Mesenchymal stem cell (in vitro differentiated cells and primary cell): ENCODE data around the gene UTS2R.

Source experiments
- DNase-seq: peaks from one replicate; pipeline ENCODE4 v3.0.0-alpha.2; 2013
- H2AFZ ChIP-seq: one replicate; pipeline ENCODE4 v1.6.1; 2013; ENCODE audit warnings: low read depth, mild to moderate bottlenecking, control low read depth, inconsistent platforms, low read length, moderate library complexity
- H2AK5ac ChIP-seq: 2 replicates; pipeline ENCODE4 v1.6.1; 2013; ENCODE audit warnings: low read length, moderate library complexity, mild to moderate bottlenecking, inconsistent platforms; ENCODE audit not compliant: severe bottlenecking
- H2BK120ac ChIP-seq: one replicate; pipeline ENCODE4 v1.6.1; 2013; ENCODE audit warnings: low read depth, mild to moderate bottlenecking, inconsistent platforms, low read length, moderate library complexity
- H2BK12ac ChIP-seq, 2 experiments: one replicate each; pipeline ENCODE4 v1.6.1; 2013; ENCODE audit warnings: inconsistent platforms in 2 of 2, low read length in 2 of 2, mild to moderate bottlenecking in 2 of 2, moderate library complexity in 2 of 2, control low read depth in 1 of 2
- H2BK15ac ChIP-seq: one replicate; pipeline ENCODE4 v1.6.1; 2013; ENCODE audit warnings: mild to moderate bottlenecking, low read depth, inconsistent platforms; ENCODE audit not compliant: poor library complexity, severe bottlenecking
- H2BK5ac ChIP-seq: 2 replicates; pipeline ENCODE4 v1.6.1; 2013; ENCODE audit warnings: low read depth, mild to moderate bottlenecking, low read length, control low read depth, inconsistent platforms; ENCODE audit not compliant: poor library complexity, severe bottlenecking
- H3K14ac ChIP-seq, 2 experiments: one replicate each; pipeline ENCODE4 v1.6.1; 2013; ENCODE audit warnings: inconsistent platforms in 2 of 2, low read length in 2 of 2, control low read depth in 1 of 2, mild to moderate bottlenecking in 1 of 2, moderate library complexity in 1 of 2
- H3K18ac ChIP-seq, 2 experiments: one replicate each; pipeline ENCODE4 v1.6.1; 2013; ENCODE audit warnings: inconsistent platforms in 2 of 2, low read length in 2 of 2, control low read depth in 1 of 2, low read depth in 1 of 2, mild to moderate bottlenecking in 1 of 2
- H3K23ac ChIP-seq, 2 experiments: one replicate each; pipeline ENCODE4 v1.6.1; 2013; ENCODE audit warnings: inconsistent platforms in 2 of 2, low read length in 2 of 2, mild to moderate bottlenecking in 2 of 2, moderate library complexity in 2 of 2, control low read depth in 1 of 2
- H3K27ac ChIP-seq: 2 replicates; pipeline ENCODE4 v1.5.1; 2013; ENCODE audit warnings: mild to moderate bottlenecking, moderate library complexity, low read length, control low read depth, inconsistent platforms; ENCODE audit not compliant: poor library complexity, severe bottlenecking
- H3K27me3 ChIP-seq, 2 experiments: 2 replicates each; pipeline versions ENCODE4 v1.6.1 to v1.7.0; 2013; ENCODE audit warnings: low read length in 2 of 2, mild to moderate bottlenecking in 2 of 2, moderate library complexity in 2 of 2, control low read depth in 1 of 2, inconsistent platforms in 1 of 2; ENCODE audit not compliant: control insufficient read depth in 1 of 2, insufficient read depth in 1 of 2
- H3K36me3 ChIP-seq, 2 experiments: 2 replicates each; pipeline versions ENCODE4 v1.6.1 to v1.7.0; 2013; ENCODE audit warnings: low read length in 2 of 2, control low read depth in 1 of 2, inconsistent platforms in 1 of 2, low read depth in 1 of 2, mild to moderate bottlenecking in 1 of 2; ENCODE audit not compliant: insufficient read depth in 2 of 2, control insufficient read depth in 1 of 2
- H3K4ac ChIP-seq, 2 experiments: one replicate each; pipeline ENCODE4 v1.6.1; 2013; ENCODE audit warnings: inconsistent platforms in 2 of 2, low read length in 2 of 2, mild to moderate bottlenecking in 2 of 2, moderate library complexity in 2 of 2, control low read depth in 1 of 2, low read depth in 1 of 2
- H3K4me1 ChIP-seq: 2 replicates; pipeline ENCODE4 v1.6.1; 2013; ENCODE audit warnings: low read depth, low read length, control low read depth; ENCODE audit not compliant: control insufficient read depth, insufficient read depth
- H3K4me2 ChIP-seq: 2 replicates; pipeline ENCODE4 v1.6.1; 2013; ENCODE audit warnings: low read length, mild to moderate bottlenecking, inconsistent platforms; ENCODE audit not compliant: poor library complexity, severe bottlenecking
- H3K4me3 ChIP-seq, 2 experiments: 2 replicates each; pipeline versions ENCODE4 v1.5.1 to v1.7.0; 2013; ENCODE audit warnings: low read length in 2 of 2, mild to moderate bottlenecking in 2 of 2, control low read depth in 1 of 2, low read depth in 1 of 2; ENCODE audit not compliant: insufficient read depth in 1 of 2
- H3K79me1 ChIP-seq: replicated peaks from 2 replicates; pipeline ENCODE4 v1.6.1; 2013; ENCODE audit warnings: mild to moderate bottlenecking, control low read depth, low read length, inconsistent platforms; ENCODE audit not compliant: poor library complexity, severe bottlenecking
- H3K9ac ChIP-seq: 2 replicates; pipeline ENCODE4 v1.7.0; 2013; ENCODE audit warnings: mild to moderate bottlenecking, low read length, moderate library complexity
- H3K9me3 ChIP-seq: 2 replicates; pipeline ENCODE4 v1.7.0; 2013; ENCODE audit warnings: mild to moderate bottlenecking, low read length; ENCODE audit not compliant: control insufficient read depth
- H4K8ac ChIP-seq: one replicate; pipeline ENCODE4 v1.6.1; 2013; ENCODE audit warnings: inconsistent platforms, mild to moderate bottlenecking, low read length, moderate library complexity
- H4K91ac ChIP-seq: one replicate; pipeline ENCODE4 v1.6.1; 2013; ENCODE audit warnings: mild to moderate bottlenecking, low read length, inconsistent platforms
- WGBS: methylation state at CpG from one replicate; pipeline ENCODE4 v1.1.7; 2013; ENCODE audit warnings: mixed read lengths; 5-methylcytosine and 5-hydroxymethylcytosine counted together

Gene UTS2R

GRCh38 chr17:82361885-82362633, 9.5 kb upstream of the UTS2R start:
- peaks cover 11% of the 10 kb centered on the region for H3K4me1 ChIP-seq
- no peak overlapping the region for H3K4me3 ChIP-seq
- H3K27ac ChIP-seq, result no peak overlapping the region
- H3K14ac ChIP-seq, result no peak overlapping the region
- no peak overlapping the region for H2BK15ac ChIP-seq
- no peaks in the 10 kb centered on the region for H3K36me3 ChIP-seq
- no peak overlapping the region for H4K91ac ChIP-seq
- H3K9ac ChIP-seq, result no peak overlapping the region
- H3K27me3 ChIP-seq, result peaks cover 22 to 36% of the 10 kb centered on the region in 2 experiments
- H3K23ac ChIP-seq, result no peak overlapping the region
- no peaks in the 10 kb centered on the region for H3K79me1 ChIP-seq
- no peaks in the 10 kb centered on the region for H3K9me3 ChIP-seq
- H2BK12ac ChIP-seq, result no peak overlapping the region
- no peak overlapping the region for H3K4ac ChIP-seq
- no peak for DNase-seq
- H3K18ac ChIP-seq, result no peak overlapping the region
- H2AK5ac ChIP-seq, result no peak overlapping the region
- 88% methylated on average over 6 of the region's 6 CpGs for WGBS
- no peak overlapping the region for H2BK120ac ChIP-seq
- H4K8ac ChIP-seq, result no peak overlapping the region
- H2AFZ ChIP-seq, result no peak overlapping the region
- H2BK5ac ChIP-seq, result no peak overlapping the region
- no peak overlapping the region for H3K4me2 ChIP-seq

DNA sequence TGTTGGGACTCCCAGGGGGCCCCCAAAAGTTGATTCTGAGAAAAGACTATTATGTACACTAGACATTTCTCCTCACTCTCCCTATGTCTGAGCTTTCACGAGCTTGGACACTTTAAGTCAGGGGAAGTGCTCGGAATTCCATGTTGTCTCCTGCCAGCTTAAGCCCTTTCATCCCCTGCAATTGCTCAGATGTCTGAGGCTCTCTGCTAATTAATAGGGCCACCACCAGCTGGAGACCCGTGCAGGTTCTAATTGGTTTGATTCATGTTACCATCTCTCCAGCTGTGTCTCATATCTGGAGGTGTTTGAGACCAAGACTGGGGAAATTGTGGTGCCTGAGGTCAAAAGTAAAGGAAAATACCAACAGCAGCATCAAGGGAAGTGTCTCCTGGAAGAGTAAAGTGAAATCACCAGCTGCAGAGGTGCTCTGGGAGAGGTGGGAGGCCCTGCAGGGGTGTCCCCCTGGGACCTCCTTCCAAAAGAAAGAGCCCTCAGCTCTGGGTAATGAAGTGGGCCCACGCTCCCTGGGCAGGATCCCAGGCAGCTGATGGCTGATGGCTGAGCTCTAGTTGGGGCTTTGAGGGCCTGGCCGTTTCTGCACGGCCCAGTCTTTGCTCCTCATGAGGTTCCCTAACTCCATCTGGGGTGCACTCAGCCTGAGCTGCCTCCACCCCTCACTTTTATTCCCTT, 5.8 kb upstream of the UTS2R start:
- DNase-seq, result no peak
- Histone ChIP-seq H3K27ac (no peak overlapping the region), H3K14ac (no peak overlapping the region), H3K18ac (no peak overlapping the region), H4K91ac (no peak overlapping the region), H2BK12ac (no peak overlapping the region), H2BK120ac (no peak overlapping the region), H3K4me2 (no peak overlapping the region), H4K8ac (no peak overlapping the region), H2AK5ac (no peak overlapping the region), H3K9me3 (no peaks in the 10 kb centered on the region), H2BK5ac (no peak overlapping the region), H3K4ac (no peak overlapping the region), H3K9ac (no peak overlapping the region), H2BK15ac (no peak overlapping the region), H3K4me1 (peaks cover 4% of the 10 kb centered on the region), H3K79me1 (no peaks in the 10 kb centered on the region), H3K27me3 (peaks cover 29 to 30% of the 10 kb centered on the region in 2 experiments), H3K23ac (no peak overlapping the region), H3K36me3 (no peaks in the 10 kb centered on the region), H3K4me3 (no peak overlapping the region), H2AFZ (no peak overlapping the region)
- WGBS, result 73% methylated on average over 4 of the region's 6 CpGs

DNA sequence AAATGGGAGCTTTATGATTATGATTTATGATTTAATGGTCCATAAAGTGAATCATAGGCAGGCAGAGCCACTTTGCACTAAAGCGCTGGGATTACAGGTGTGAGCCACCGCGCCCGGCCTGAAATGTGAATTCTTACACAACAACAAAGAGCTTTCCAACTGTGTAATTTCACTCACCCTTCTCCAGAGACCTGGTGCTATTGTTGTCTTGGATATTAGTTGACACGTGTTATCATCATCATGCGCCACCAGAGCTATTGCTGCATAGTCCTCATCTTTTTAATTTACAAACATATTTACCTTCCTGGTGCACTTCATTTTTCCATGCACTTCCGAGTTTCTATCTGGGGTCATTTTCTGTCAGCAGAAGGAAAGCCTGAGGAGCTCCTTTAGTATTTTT, 4.8 kb upstream of the UTS2R start:
- Histone ChIP-seq H3K4me1 (peaks cover 10% of the 10 kb centered on the region), H3K4me3 (no peak overlapping the region)

DNA sequence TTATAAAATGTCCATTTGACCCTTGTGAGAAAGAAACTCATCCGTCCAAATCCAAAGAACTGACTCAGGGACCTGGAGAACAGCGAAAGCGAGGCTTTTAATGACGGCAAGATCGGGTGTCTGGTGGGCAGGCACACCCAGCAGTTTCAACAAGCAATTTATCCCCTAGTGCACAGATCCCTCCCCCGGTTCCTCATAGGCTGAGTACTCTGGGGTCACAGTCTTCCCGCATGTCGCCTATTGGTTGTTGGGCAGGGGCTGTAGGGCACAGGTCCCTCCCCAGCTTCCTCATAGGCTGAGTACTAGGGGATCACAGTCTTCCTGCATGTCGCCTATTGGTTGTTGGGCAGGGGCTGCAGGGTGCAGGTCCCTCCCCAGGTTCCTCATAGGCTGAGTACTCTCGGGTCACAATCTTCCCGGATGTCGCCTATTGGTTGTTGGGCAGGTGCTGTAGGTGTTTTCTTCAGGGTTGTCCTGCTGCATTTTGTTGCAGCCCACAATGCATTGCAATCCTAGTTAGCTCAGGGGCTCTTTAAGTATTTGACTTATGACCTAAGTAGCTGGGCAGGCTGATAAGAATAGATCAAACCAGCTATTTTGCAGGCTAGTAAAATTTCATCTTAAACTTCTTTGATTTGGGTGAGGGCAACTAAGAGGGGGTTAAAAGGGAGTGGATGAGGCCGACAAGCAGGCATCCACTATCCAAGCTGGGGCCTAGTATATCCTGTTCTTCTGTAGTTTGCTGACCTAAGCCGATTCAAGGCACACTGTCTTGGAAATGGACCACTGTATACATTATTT, 3.6 kb upstream of the UTS2R start:
- H3K4me1 ChIP-seq, result peaks cover 13% of the 10 kb centered on the region
- H2BK120ac ChIP-seq, result no peak overlapping the region
- H3K23ac ChIP-seq, result no peak overlapping the region
- H2BK5ac ChIP-seq, result no peak overlapping the region
- H2AK5ac ChIP-seq, result no peak overlapping the region
- H3K36me3 ChIP-seq, result no peaks in the 10 kb centered on the region
- no peaks in the 10 kb centered on the region for H3K9me3 ChIP-seq
- H3K18ac ChIP-seq, result no peak overlapping the region
- peaks cover 45 to 46% of the 10 kb centered on the region in 2 experiments for H3K27me3 ChIP-seq
- no peak overlapping the region for H4K8ac ChIP-seq
- no peak overlapping the region for H3K4ac ChIP-seq
- no peak overlapping the region for H3K27ac ChIP-seq
- H2AFZ ChIP-seq, result no peak overlapping the region
- WGBS, result 83% methylated on average over 13 of the region's 14 CpGs
- H2BK15ac ChIP-seq, result no peak overlapping the region
- DNase-seq, result no peak
- H3K79me1 ChIP-seq, result no peaks in the 10 kb centered on the region
- no peak overlapping the region for H3K14ac ChIP-seq
- H3K4me2 ChIP-seq, result no peak overlapping the region
- no peak overlapping the region for H4K91ac ChIP-seq
- H2BK12ac ChIP-seq, result no peak overlapping the region
- H3K9ac ChIP-seq, result no peak overlapping the region
- H3K4me3 ChIP-seq, result no peak overlapping the region

More for the DNA sequence above, 4.8 kb upstream of the UTS2R start:
- no peak overlapping the region for H2BK120ac ChIP-seq
- H3K14ac ChIP-seq, result no peak overlapping the region
- no peak overlapping the region for H2BK15ac ChIP-seq
- no peak overlapping the region for H3K4me2 ChIP-seq
- WGBS, result 91% methylated on average over 6 of the region's 7 CpGs
- no peak overlapping the region for H3K23ac ChIP-seq
- H3K79me1 ChIP-seq, result no peaks in the 10 kb centered on the region
- no peak overlapping the region for H3K27ac ChIP-seq
- no peak overlapping the region for H3K18ac ChIP-seq
- H2AFZ ChIP-seq, result no peak overlapping the region
- peaks cover 35 to 38% of the 10 kb centered on the region in 2 experiments for H3K27me3 ChIP-seq
- no peak overlapping the region for H2AK5ac ChIP-seq
- no peak overlapping the region for H4K8ac ChIP-seq
- H2BK5ac ChIP-seq, result no peak overlapping the region
- no peaks in the 10 kb centered on the region for H3K9me3 ChIP-seq
- no peak overlapping the region for H3K4ac ChIP-seq
- no peak overlapping the region for H3K9ac ChIP-seq
- no peak overlapping the region for H2BK12ac ChIP-seq
- H4K91ac ChIP-seq, result no peak overlapping the region
- no peaks in the 10 kb centered on the region for H3K36me3 ChIP-seq
- no peak for DNase-seq
